OCI-LY3 (cell line): ENCODE results near the gene ITPR1.

Experiments used
- H2AFZ ChIP-seq: fragments of 200-600, 300-600 bp; shearing (Covaris generic); 2 replicates; pipeline ENCODE4 v1.6.0; 2014; ENCODE audit warnings: antibody characterized with exemption, low read depth, low read length
- H3K27ac ChIP-seq: fragments of 200-600, 300-600 bp; sonication (generic); 2 replicates; pipeline ENCODE4 v1.5.1; 2014; ENCODE audit warnings: mild to moderate bottlenecking, low read length, moderate library complexity, mixed read lengths
- H3K27me3 ChIP-seq: fragments of 200-600, 300-600 bp; sonication (generic); 2 replicates; pipeline ENCODE4 v1.6.1; 2014; ENCODE audit warnings: low read depth, low read length, mixed read lengths
- H3K36me3 ChIP-seq: fragments of 200-600, 300-600 bp; sonication (generic); replicated peaks from 2 replicates; pipeline ENCODE3; 2014; ENCODE audit warnings: low read depth, low read length, mixed read lengths
- H3K4me1 ChIP-seq: fragments of 300-600, 200-600 bp; sonication (generic); 2 replicates; pipeline ENCODE4 v1.6.1; 2014; ENCODE audit warnings: low read length, mixed read lengths
- H3K4me2 ChIP-seq: fragments of 200-600, 300-600 bp; sonication (generic); 2 replicates; pipeline ENCODE4 v1.6.1; 2014; ENCODE audit warnings: low read length, mixed read lengths
- H3K4me3 ChIP-seq: fragments of 300-600, 200-600 bp; sonication (generic); 2 replicates; pipeline ENCODE4 v1.5.1; 2014; ENCODE audit warnings: antibody characterized with exemption, mild to moderate bottlenecking, low read length, moderate library complexity
- H3K79me2 ChIP-seq: fragments of 300-600, 200-600 bp; shearing (Covaris generic); 2 replicates; pipeline ENCODE4 v1.6.1; 2014; ENCODE audit warnings: mild to moderate bottlenecking, low read length, mixed read lengths
- H3K9ac ChIP-seq: fragments of 300-600, 200-600 bp; shearing (Covaris generic); 2 replicates; pipeline ENCODE4 v1.6.0; 2014; ENCODE audit warnings: mild to moderate bottlenecking, low read length, moderate library complexity
- H3K9me3 ChIP-seq: fragments of 200-600, 300-600 bp; shearing (Covaris generic); 2 replicates; pipeline ENCODE4 v1.6.1; 2014; ENCODE audit warnings: low read length, mixed read lengths; ENCODE audit not compliant: insufficient read depth
- H4K20me1 ChIP-seq: fragments of 200-600, 300-600 bp; sonication (generic); 2 replicates; pipeline ENCODE4 v1.6.1; 2016; ENCODE audit warnings: low read length, mixed read lengths; ENCODE audit not compliant: insufficient read depth
- CTCF ChIP-seq: fragments of 200-600, 300-600 bp; sonication (generic); IDR thresholded peaks from 2 replicates; pipeline ENCODE4 v1.5.1; 2014; ENCODE audit warnings: antibody characterized with exemption, low read length, low read depth
- EZH2phosphoT487 ChIP-seq: fragments of 200-600 bp; shearing (Covaris generic); IDR thresholded peaks from 2 replicates; pipeline ENCODE4 v1.6.1; 2018; ENCODE audit warnings: antibody characterized with exemption, mixed run types, low read depth

Gene ITPR1

GRCh38 chr3:4855676-4856075 lies 362.5 kb downstream of the ITPR1 start:
- peaks cover 11% of the 10 kb centered on the region for H3K4me1 ChIP-seq
- H3K36me3 ChIP-seq = no peaks in the 10 kb centered on the region
- H3K9ac ChIP-seq = no peak overlapping the region
- no peaks in the 10 kb centered on the region for H3K9me3 ChIP-seq
- H3K27me3 ChIP-seq = peaks cover 42% of the 10 kb centered on the region
- TF ChIP-seq EZH2phosphoT487 (no peak), CTCF (no peak)
- H3K79me2 ChIP-seq = no peaks in the 10 kb centered on the region
- no peak overlapping the region for H3K27ac ChIP-seq
- H3K4me2 ChIP-seq = no peak overlapping the region
- H3K4me3 ChIP-seq = no peak overlapping the region
- no peak overlapping the region for H2AFZ ChIP-seq
- no peaks in the 10 kb centered on the region for H4K20me1 ChIP-seq

- H4K20me1 ChIP-seq = no peaks in the 10 kb centered on the region
- TF ChIP-seq EZH2phosphoT487 (no peak), CTCF (no peak)
- H3K9ac ChIP-seq = no peak overlapping the region
- no peak overlapping the region for H3K4me2 ChIP-seq
- no peak overlapping the region for H3K4me3 ChIP-seq
- H3K27me3 ChIP-seq = peaks cover 42% of the 10 kb centered on the region
- H3K79me2 ChIP-seq = no peaks in the 10 kb centered on the region
- no peak overlapping the region for H2AFZ ChIP-seq
- no peak overlapping the region for H3K27ac ChIP-seq
- peaks cover 3% of the 10 kb centered on the region; the same call in 1 of the 2 replicates for H3K9me3 ChIP-seq
- peaks cover 2% of the 10 kb centered on the region for H3K36me3 ChIP-seq
- H3K4me1 ChIP-seq = peaks cover 6% of the 10 kb centered on the region
Observed at GRCh38 chr3:4856136-4856535, 363.0 kb downstream of the ITPR1 start.

- Histone ChIP-seq H3K36me3 (peaks cover 2% of the 10 kb centered on the region), H3K27me3 (peaks cover 40% of the 10 kb centered on the region), H3K4me3 (no peak overlapping the region), H3K4me2 (no peak overlapping the region), H3K4me1 (peaks cover 2% of the 10 kb centered on the region), H3K9ac (no peak overlapping the region), H3K27ac (no peak overlapping the region), H3K79me2 (no peaks in the 10 kb centered on the region), H4K20me1 (no peaks in the 10 kb centered on the region), H3K9me3 (peaks cover 7% of the 10 kb centered on the region; the same call in 1 of the 2 replicates), H2AFZ (no peak overlapping the region)
- TF ChIP-seq EZH2phosphoT487 = no peak
- no peak for TF ChIP-seq CTCF
Observed at GRCh38 chr3:4856564-4856963, 363.4 kb downstream of the ITPR1 start.

- Histone ChIP-seq H3K79me2 (no peaks in the 10 kb centered on the region), H3K4me2 (no peak overlapping the region), H4K20me1 (no peaks in the 10 kb centered on the region), H2AFZ (no peak overlapping the region), H3K9me3 (peaks cover 10% of the 10 kb centered on the region; the same call in 1 of the 2 replicates), H3K27ac (no peak overlapping the region), H3K4me3 (no peak overlapping the region), H3K36me3 (peaks cover 2% of the 10 kb centered on the region), H3K4me1 (no peaks in the 10 kb centered on the region), H3K9ac (no peak overlapping the region), H3K27me3 (peaks cover 39% of the 10 kb centered on the region)
- no peak for TF ChIP-seq EZH2phosphoT487
- TF ChIP-seq CTCF = no peak
Observed at GRCh38 chr3:4856986-4857385, 363.8 kb downstream of the ITPR1 start.
